ENCODE results near the gene IL1RL1.

DNA sequence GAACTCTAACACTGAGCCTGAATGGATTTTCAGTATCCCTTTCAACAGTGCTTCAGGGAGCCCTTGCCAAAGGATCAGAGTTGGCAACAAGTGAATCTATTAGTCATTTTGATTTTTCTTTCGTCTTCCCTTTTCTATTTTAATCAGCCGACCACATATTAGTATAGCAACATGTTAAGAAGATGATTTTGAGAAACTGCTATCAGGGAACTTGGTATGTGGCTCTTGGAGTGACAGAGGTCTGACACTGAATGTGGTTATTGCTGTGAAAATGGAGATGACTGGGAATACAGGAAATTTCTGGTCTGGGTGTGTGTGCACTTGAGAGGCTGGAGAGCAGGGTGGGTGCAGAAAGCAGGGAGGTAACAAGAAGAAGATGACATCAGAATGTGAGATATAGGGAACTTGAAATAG, 28.7 kb upstream of the IL1RL1 start:
- TF ChIP-seq, protein P1, sequence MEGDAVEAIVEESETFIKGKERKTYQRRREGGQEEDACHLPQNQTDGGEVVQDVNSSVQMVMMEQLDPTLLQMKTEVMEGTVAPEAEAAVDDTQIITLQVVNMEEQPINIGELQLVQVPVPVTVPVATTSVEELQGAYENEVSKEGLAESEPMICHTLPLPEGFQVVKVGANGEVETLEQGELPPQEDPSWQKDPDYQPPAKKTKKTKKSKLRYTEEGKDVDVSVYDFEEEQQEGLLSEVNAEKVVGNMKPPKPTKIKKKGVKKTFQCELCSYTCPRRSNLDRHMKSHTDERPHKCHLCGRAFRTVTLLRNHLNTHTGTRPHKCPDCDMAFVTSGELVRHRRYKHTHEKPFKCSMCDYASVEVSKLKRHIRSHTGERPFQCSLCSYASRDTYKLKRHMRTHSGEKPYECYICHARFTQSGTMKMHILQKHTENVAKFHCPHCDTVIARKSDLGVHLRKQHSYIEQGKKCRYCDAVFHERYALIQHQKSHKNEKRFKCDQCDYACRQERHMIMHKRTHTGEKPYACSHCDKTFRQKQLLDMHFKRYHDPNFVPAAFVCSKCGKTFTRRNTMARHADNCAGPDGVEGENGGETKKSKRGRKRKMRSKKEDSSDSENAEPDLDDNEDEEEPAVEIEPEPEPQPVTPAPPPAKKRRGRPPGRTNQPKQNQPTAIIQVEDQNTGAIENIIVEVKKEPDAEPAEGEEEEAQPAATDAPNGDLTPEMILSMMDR (IDR thresholded peaks at IDR 0.05; ENCODE audit: low read length), result no peak
- TF ChIP-seq EZH2 (IDR thresholded peaks at IDR 0.05; ENCODE audit: borderline replicate concordance, low read length), result no peak

Data from OCI-LY1 (cell line).